ENCODE data around the gene METTL27.
"Not testable (repeated sequence)": the region's sequence is repeated elsewhere in the genome, so short reads cannot be mapped to it uniquely, and the experiment has no call there.

METTL27 gene, protein sequence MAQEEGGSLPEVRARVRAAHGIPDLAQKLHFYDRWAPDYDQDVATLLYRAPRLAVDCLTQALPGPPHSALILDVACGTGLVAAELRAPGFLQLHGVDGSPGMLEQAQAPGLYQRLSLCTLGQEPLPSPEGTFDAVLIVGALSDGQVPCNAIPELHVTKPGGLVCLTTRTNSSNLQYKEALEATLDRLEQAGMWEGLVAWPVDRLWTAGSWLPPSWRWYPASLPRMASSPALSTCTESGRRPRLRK

GRCh38 chr7:73842067-73842976 is at the start of gene METTL27:
Gene METTL27 (minus strand): TSS chr7:73842516. CDS start chr7:73842140, 376 bp downstream.
- DNase-seq, result peak; percentile 85

GRCh38 chr7:73891178-73891885 is 49.0 kb upstream of the METTL27 start:
- DNase-seq, result no peak

- DNase-seq, result no peak
These were observed 48.3 kb upstream of the METTL27 start for GRCh38 chr7:73890555-73891147.

GRCh38 chr7:73888959-73889358 is 46.6 kb upstream of the METTL27 start:
- no peak for DNase-seq

DNA sequence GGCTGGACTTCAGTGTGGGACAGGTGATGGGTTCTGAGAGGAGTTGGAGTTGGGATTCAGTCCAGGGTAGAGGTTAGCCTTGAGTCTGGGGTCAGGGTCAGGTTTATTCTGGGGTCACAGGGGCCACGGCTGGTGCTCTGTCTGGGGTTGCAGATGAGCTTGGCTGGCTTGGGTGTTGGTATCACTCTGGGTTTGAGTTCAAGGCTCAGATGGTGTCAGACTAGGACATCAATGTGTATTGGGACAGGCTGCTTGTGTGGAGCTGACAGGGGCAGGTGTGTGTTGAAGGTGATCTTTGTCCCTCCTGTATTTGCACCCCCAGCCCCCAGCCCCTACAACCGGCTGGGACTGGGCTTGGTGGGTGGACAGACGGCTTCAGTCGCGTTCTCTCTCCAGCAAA is 45.4 kb upstream of the METTL27 start:
- DNase-seq, result no peak

- DNase-seq, result no peak
These were observed 43.9 kb upstream of the METTL27 start for GRCh38 chr7:73885975-73886798.

- no peak for DNase-seq
These were observed 43.2 kb upstream of the METTL27 start for GRCh38 chr7:73885433-73885974.

DNA sequence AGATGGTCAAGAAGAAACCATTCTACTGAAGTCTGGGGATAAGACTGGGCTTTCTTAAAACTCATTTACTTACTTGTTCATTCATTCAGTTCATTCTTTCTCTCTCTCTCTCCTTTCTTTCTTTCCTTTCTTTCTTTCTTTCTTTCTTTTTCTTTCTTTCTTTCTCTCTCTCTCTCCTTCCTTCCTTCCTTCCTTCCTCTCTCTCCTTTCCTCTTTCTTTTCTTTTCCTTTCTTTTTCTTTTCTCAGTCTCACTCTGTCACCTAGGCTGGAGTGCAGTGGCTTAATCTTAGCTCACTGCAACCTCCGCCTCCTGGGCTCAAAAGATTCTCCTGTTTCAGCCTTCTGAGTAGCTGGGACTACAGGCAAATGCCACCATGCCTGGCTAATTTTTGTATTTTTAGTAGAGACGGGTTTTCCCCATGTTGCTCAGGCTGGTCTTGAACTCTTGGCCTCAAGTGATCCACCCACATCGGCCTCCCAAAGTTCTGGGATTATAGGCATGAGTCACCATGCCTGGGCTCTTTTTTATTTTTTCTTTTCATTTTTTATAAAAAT is 42.6 kb upstream of the METTL27 start:
- DNase-seq, result not testable (repeated sequence)

DNA sequence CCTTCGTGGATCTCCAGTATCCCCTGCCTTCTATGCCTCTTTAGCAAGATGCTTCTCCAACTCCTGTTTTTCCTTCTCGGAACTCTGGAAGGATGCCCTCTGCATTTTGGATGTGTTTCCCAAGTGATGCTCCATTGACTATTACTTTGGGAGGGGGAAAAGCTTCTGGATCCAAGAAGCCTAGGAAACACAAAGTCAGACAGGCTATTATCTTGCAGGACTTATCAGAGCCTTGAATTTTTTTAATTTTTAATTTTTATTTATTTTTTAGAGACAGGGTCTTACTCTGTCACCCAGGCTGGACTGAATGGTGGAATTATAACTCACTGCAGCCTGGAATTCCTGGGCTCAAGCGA is 39.7 kb upstream of the METTL27 start:
- DNase-seq, result no peak

DNA sequence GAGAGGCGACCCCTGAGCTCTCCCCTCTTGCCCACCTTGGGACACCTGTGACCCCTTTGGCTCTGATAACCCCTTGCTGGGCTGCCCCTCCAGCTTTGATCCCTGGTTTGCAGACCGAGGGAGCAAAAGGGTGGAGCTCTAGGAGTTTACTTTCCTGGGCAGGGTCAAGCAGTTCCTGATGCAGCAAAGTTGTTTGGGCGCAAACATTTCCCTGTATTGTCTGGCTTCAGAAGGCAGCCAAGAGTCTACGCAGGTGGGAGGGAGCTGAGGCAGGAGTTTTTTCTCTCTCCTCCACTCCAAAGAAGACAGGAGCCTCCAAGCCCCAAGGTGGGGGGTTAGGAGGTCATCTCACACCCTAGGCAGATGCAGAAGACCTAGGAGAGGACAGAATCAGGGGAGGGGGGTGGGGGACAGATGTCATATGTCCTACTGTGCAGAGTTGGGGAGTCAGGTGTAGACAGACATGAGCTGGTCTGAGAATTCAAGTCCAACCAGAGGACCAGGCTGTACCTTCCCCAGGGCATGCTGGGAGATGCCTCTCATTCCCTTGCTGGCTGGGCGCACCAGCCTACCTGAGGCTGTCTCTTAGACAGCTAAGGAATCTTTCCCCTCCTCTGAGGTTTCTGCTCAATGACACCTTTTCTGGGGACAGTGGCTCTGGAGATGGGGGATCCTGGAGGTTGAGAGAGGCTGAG is 39.2 kb upstream of the METTL27 start:
- no peak for DNase-seq

DNA sequence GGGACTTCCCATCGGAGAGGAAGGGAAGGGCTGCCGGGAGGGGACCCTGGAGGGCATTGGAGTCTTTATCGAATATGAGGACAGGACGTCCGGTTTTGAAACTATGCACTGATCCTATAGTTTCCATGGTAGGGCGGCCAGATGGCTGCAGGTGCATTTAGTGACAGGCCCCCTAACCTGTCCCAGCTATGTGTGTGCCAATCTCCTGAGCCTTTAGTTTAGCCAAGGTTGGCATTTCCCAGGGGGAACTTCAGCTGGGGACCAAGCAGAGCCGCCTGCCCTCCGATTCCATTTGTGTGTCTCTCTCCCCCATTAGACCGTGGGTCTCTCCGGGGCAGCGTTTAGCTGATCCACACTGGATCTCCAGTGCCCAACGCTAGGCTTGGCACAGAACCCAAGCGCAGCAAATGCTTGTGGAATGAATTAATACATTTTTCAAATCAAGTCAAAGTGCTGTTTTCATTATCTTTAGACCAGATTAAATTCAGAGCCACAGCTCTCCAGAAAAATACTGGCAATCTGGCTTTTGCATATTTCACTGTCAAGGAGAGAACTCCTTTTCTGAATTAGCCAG is 38.5 kb upstream of the METTL27 start:
- no peak for DNase-seq

- no peak for DNase-seq
These were observed 37.8 kb upstream of the METTL27 start for GRCh38 chr7:73879977-73880681.

DNA sequence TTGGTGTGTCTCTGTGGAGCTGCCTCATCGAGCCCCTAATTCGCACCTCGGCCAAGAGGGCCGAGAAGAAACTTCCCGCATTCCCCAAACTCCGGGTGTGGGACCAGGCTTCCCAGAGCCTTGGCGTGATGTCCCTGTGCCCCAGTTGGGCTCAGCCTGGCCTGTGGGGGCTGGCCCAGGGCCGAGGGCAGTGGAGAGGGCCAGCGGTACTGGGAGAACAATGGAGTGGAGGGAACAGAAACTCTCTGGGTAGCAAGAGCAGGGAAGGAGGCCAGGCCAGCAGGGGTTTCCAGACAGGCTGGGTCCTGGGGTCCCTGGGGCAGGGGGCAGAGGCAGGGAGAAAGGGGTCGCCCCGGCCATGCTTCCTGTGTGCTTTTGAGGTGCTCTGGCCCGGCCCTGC is 34.7 kb upstream of the METTL27 start:
- DNase-seq, result no peak

DNA sequence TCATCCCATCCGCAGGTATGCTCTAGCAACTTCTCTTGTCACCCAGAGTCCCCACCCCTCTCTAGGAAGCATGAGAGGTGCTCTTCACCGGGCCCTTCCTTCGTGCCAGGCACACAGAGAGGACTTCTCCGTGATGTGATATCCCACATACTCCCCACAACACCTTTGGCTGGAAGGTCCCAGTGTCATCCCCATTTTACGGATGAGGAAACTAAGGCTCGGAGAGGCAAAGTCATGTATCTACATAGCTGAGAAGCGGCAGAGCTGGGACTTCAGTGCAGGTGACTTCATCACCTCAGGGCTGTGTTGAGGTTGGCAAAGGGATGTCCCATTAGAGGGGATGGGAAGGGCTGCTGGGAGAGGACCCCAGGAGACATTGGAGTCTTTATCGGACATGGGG is 34.0 kb upstream of the METTL27 start:
- no peak for DNase-seq

GRCh38 chr7:73872056-73872908 is 30.0 kb upstream of the METTL27 start:
- no peak for DNase-seq

GRCh38 chr7:73871163-73872011 is 29.1 kb upstream of the METTL27 start:
- DNase-seq, result no peak

- DNase-seq, result no peak
These were observed 27.8 kb upstream of the METTL27 start for GRCh38 chr7:73870041-73870492.

Data from amniotic stem cell (primary cell).